Measurements from ENCODE around the gene TKTL1.
"Not testable (repeated sequence)": the region's sequence is repeated elsewhere in the genome, so short reads cannot be mapped to it uniquely, and the experiment has no call there.

The TKTL1 gene

GRCh38 chrX:154333837-154334271 is 38.3 kb downstream of the TKTL1 start:
- no peaks in the 10 kb centered on the region for H3K27me3 ChIP-seq (ENCODE audit: insufficient read depth, low read length, poor library complexity, severe bottlenecking)
- H3K4me3 ChIP-seq (ENCODE audit: low read length, poor library complexity, severe bottlenecking) = no peak overlapping the region
- H3K9me2 ChIP-seq (replicated peaks; ENCODE audit: low read depth, low read length) = no peaks in the 10 kb centered on the region
- H3K79me2 ChIP-seq (ENCODE audit: insufficient read depth, low read length) = no peaks in the 10 kb centered on the region
- H3K4me1 ChIP-seq (ENCODE audit: insufficient read depth, low read length, poor library complexity, severe bottlenecking) = no peaks in the 10 kb centered on the region
- TF ChIP-seq CTCF (conservative IDR thresholded peaks at IDR 0.05; ENCODE audit: low read length) (no peak), EZH2phosphoT487 (IDR thresholded peaks at IDR 0.05; ENCODE audit: borderline replicate concordance) (no peak)
- H3K4me2 ChIP-seq (ENCODE audit: low read depth, low read length, poor library complexity, severe bottlenecking) = no peak overlapping the region
- H4K20me1 ChIP-seq (ENCODE audit: insufficient read depth, low read length, poor library complexity, severe bottlenecking) = no peaks in the 10 kb centered on the region
- no peaks in the 10 kb centered on the region for H3K9me3 ChIP-seq (ENCODE audit: insufficient read depth, low read depth, low read length)
- H2AFZ ChIP-seq (ENCODE audit: low read length) = no peak overlapping the region
- no peaks in the 10 kb centered on the region for H3F3A ChIP-seq (ENCODE audit: low read depth)
- no peaks in the 10 kb centered on the region for H3K36me3 ChIP-seq (ENCODE audit: insufficient read depth, low read length)
- no peak overlapping the region for H3K9ac ChIP-seq (ENCODE audit: low read depth, low read length, poor library complexity, severe bottlenecking)

GRCh38 chrX:154334496-154334895 is 38.9 kb downstream of the TKTL1 start:
- no peaks in the 10 kb centered on the region for H3F3A ChIP-seq (ENCODE audit: low read depth)
- H4K20me1 ChIP-seq (ENCODE audit: insufficient read depth, low read length, poor library complexity, severe bottlenecking) = no peaks in the 10 kb centered on the region
- no peak overlapping the region for H3K4me3 ChIP-seq (ENCODE audit: low read length, poor library complexity, severe bottlenecking)
- H3K9me2 ChIP-seq (replicated peaks; ENCODE audit: low read depth, low read length) = no peaks in the 10 kb centered on the region
- no peak overlapping the region for H3K4me2 ChIP-seq (ENCODE audit: low read depth, low read length, poor library complexity, severe bottlenecking)
- H3K9me3 ChIP-seq (ENCODE audit: insufficient read depth, low read depth, low read length) = no peaks in the 10 kb centered on the region
- H3K9ac ChIP-seq (ENCODE audit: low read depth, low read length, poor library complexity, severe bottlenecking) = no peak overlapping the region
- no peaks in the 10 kb centered on the region for H3K27me3 ChIP-seq (ENCODE audit: insufficient read depth, low read length, poor library complexity, severe bottlenecking)
- TF ChIP-seq EZH2phosphoT487 (IDR thresholded peaks at IDR 0.05; ENCODE audit: borderline replicate concordance) (no peak), CTCF (conservative IDR thresholded peaks at IDR 0.05; ENCODE audit: low read length) (no peak)
- no peak overlapping the region for H2AFZ ChIP-seq (ENCODE audit: low read length)
- H3K36me3 ChIP-seq (ENCODE audit: insufficient read depth, low read length) = no peaks in the 10 kb centered on the region
- no peaks in the 10 kb centered on the region for H3K4me1 ChIP-seq (ENCODE audit: insufficient read depth, low read length, poor library complexity, severe bottlenecking)
- no peaks in the 10 kb centered on the region for H3K79me2 ChIP-seq (ENCODE audit: insufficient read depth, low read length)

GRCh38 chrX:154341399-154342298 is 46.1 kb downstream of the TKTL1 start:
- H3K36me3 ChIP-seq (ENCODE audit: insufficient read depth, low read length); H3K4me3 ChIP-seq (ENCODE audit: low read length, poor library complexity, severe bottlenecking); H3K4me2 ChIP-seq (ENCODE audit: low read depth, low read length, poor library complexity, severe bottlenecking); H3F3A ChIP-seq (ENCODE audit: low read depth); H3K27me3 ChIP-seq (ENCODE audit: insufficient read depth, low read length, poor library complexity, severe bottlenecking); H3K9me2 ChIP-seq (replicated peaks; ENCODE audit: low read depth, low read length); H3K9me3 ChIP-seq (ENCODE audit: insufficient read depth, low read depth, low read length); H2AFZ ChIP-seq (ENCODE audit: low read length); H4K20me1 ChIP-seq (ENCODE audit: insufficient read depth, low read length, poor library complexity, severe bottlenecking); H3K79me2 ChIP-seq (ENCODE audit: insufficient read depth, low read length); H3K4me1 ChIP-seq (ENCODE audit: insufficient read depth, low read length, poor library complexity, severe bottlenecking); H3K9ac ChIP-seq (ENCODE audit: low read depth, low read length, poor library complexity, severe bottlenecking): not testable (repeated sequence)

- H3K9me2 ChIP-seq (replicated peaks; ENCODE audit: low read depth, low read length); H2AFZ ChIP-seq (ENCODE audit: low read length); H3K4me2 ChIP-seq (ENCODE audit: low read depth, low read length, poor library complexity, severe bottlenecking); H3K36me3 ChIP-seq (ENCODE audit: insufficient read depth, low read length); H3F3A ChIP-seq (ENCODE audit: low read depth); H3K27me3 ChIP-seq (ENCODE audit: insufficient read depth, low read length, poor library complexity, severe bottlenecking); H3K9ac ChIP-seq (ENCODE audit: low read depth, low read length, poor library complexity, severe bottlenecking); H4K20me1 ChIP-seq (ENCODE audit: insufficient read depth, low read length, poor library complexity, severe bottlenecking); H3K9me3 ChIP-seq (ENCODE audit: insufficient read depth, low read depth, low read length); H3K4me3 ChIP-seq (ENCODE audit: low read length, poor library complexity, severe bottlenecking); H3K4me1 ChIP-seq (ENCODE audit: insufficient read depth, low read length, poor library complexity, severe bottlenecking); H3K79me2 ChIP-seq (ENCODE audit: insufficient read depth, low read length): not testable (repeated sequence)
Measured at GRCh38 chrX:154343063-154343462, 47.5 kb downstream of the TKTL1 start.

GRCh38 chrX:154343620-154344019 is 48.0 kb downstream of the TKTL1 start:
- not testable (repeated sequence) for H3K9ac ChIP-seq (ENCODE audit: low read depth, low read length, poor library complexity, severe bottlenecking); H3F3A ChIP-seq (ENCODE audit: low read depth); H3K4me1 ChIP-seq (ENCODE audit: insufficient read depth, low read length, poor library complexity, severe bottlenecking); H3K79me2 ChIP-seq (ENCODE audit: insufficient read depth, low read length); H3K4me2 ChIP-seq (ENCODE audit: low read depth, low read length, poor library complexity, severe bottlenecking); H3K9me3 ChIP-seq (ENCODE audit: insufficient read depth, low read depth, low read length); H2AFZ ChIP-seq (ENCODE audit: low read length); H3K9me2 ChIP-seq (replicated peaks; ENCODE audit: low read depth, low read length); H4K20me1 ChIP-seq (ENCODE audit: insufficient read depth, low read length, poor library complexity, severe bottlenecking); H3K27me3 ChIP-seq (ENCODE audit: insufficient read depth, low read length, poor library complexity, severe bottlenecking); H3K36me3 ChIP-seq (ENCODE audit: insufficient read depth, low read length); H3K4me3 ChIP-seq (ENCODE audit: low read length, poor library complexity, severe bottlenecking)
